OCI-LY1 (cell line): ENCODE measurements around the gene KPRP.

Experiments used
- H2AFZ ChIP-seq: fragments of 200-600 bp; sonication (generic), shearing (Covaris generic); 2 replicates; pipeline ENCODE4 v1.6.0; 2014; ENCODE audit warnings: antibody characterized with exemption, mild to moderate bottlenecking, low read length
- H3F3A ChIP-seq: fragments of 200-600 bp; sonication (generic), shearing (Covaris generic); 2 replicates; pipeline ENCODE4 v1.6.0; 2014; ENCODE audit warnings: mild to moderate bottlenecking, antibody characterized with exemption, low read length, moderate library complexity; ENCODE audit not compliant: insufficient read depth
- H3K27ac ChIP-seq: fragments of 200-600 bp; sonication (generic); 2 replicates; pipeline ENCODE4 v1.5.1; 2014; ENCODE audit warnings: low read length, mixed run types, mild to moderate bottlenecking, low read depth; ENCODE audit not compliant: poor library complexity, severe bottlenecking
- H3K27me3 ChIP-seq: fragments of 200-600 bp; sonication (generic); 2 replicates; pipeline ENCODE4 v1.6.0; 2014; ENCODE audit warnings: antibody characterized with exemption, mild to moderate bottlenecking, low read length, moderate library complexity; ENCODE audit not compliant: insufficient read depth
- H3K36me3 ChIP-seq: fragments of 200-600 bp; sonication (generic); 2 replicates; pipeline ENCODE4 v1.6.1; 2014; ENCODE audit warnings: mild to moderate bottlenecking, antibody characterized with exemption, low read length, moderate library complexity, mixed read lengths; ENCODE audit not compliant: insufficient read depth
- H3K4me1 ChIP-seq: fragments of 200-600 bp; sonication (generic); 2 replicates; pipeline ENCODE4 v1.5.1; 2014; ENCODE audit warnings: mild to moderate bottlenecking, low read length, moderate library complexity; ENCODE audit not compliant: insufficient read depth, severe bottlenecking
- H3K4me2 ChIP-seq: fragments of 200-600 bp; sonication (generic), shearing (Covaris generic); 2 replicates; pipeline ENCODE4 v1.6.1; 2014; ENCODE audit warnings: low read length
- H3K4me3 ChIP-seq: fragments of 200-600 bp; sonication (generic); 2 replicates; pipeline ENCODE4 v1.5.1; 2014; ENCODE audit warnings: low read length, low read depth, mild to moderate bottlenecking, mixed read lengths; ENCODE audit not compliant: poor library complexity, severe bottlenecking
- H3K79me2 ChIP-seq: fragments of 200-600 bp; shearing (Covaris generic); 2 replicates; pipeline ENCODE4 v1.6.1; 2016; ENCODE audit warnings: mixed run types, low read length, mixed read lengths; ENCODE audit not compliant: insufficient read depth
- H3K9ac ChIP-seq: fragments of 200-600 bp; sonication (generic), shearing (Covaris generic); 2 replicates; pipeline ENCODE4 v1.6.1; 2014; ENCODE audit warnings: mild to moderate bottlenecking, low read length, mixed read lengths
- H3K9me2 ChIP-seq: fragments of 200-600 bp; sonication (generic), shearing (Covaris generic); 2 replicates; pipeline ENCODE4 v1.6.1; 2014; ENCODE audit warnings: low read depth, mild to moderate bottlenecking, low read length, mixed read lengths
- H3K9me3 ChIP-seq: fragments of 200-600 bp; shearing (Covaris generic); 2 replicates; pipeline ENCODE4 v1.6.1; 2014; ENCODE audit warnings: low read length, mixed read lengths
- H4K20me1 ChIP-seq: fragments of 200-600 bp; sonication (generic), shearing (Covaris generic); 2 replicates; pipeline ENCODE4 v1.6.0; 2016; ENCODE audit warnings: mild to moderate bottlenecking, low read length; ENCODE audit not compliant: insufficient read depth
- CTCF ChIP-seq: fragments of 200-600 bp; sonication (generic), shearing (Covaris generic); IDR thresholded peaks from 2 replicates; pipeline ENCODE4 v1.5.1; 2017; ENCODE audit warnings: mild to moderate bottlenecking, antibody characterized with exemption, low read length, moderate library complexity, mixed read lengths
- EZH2 ChIP-seq: fragments of 200-600 bp; sonication (generic), shearing (Covaris generic); IDR thresholded peaks from 2 replicates; pipeline ENCODE4 v1.8.0; 2017; ENCODE audit warnings: borderline replicate concordance, mixed run types, mild to moderate bottlenecking, antibody characterized with exemption, low read length, moderate library complexity, mixed read lengths

KPRP gene

GRCh38 chr1:152811050-152811449, 53.2 kb downstream of the KPRP start:
- H3K36me3 ChIP-seq: no peaks in the 10 kb centered on the region
- no peaks in the 10 kb centered on the region for H3K27me3 ChIP-seq
- no peak overlapping the region for H3K4me3 ChIP-seq
- no peaks in the 10 kb centered on the region for H3K4me1 ChIP-seq
- H2AFZ ChIP-seq: no peak overlapping the region
- H3K27ac ChIP-seq: no peak overlapping the region
- no peak for TF ChIP-seq EZH2
- TF ChIP-seq CTCF: no peak
- H3F3A ChIP-seq: no peaks in the 10 kb centered on the region
- no peaks in the 10 kb centered on the region for H3K9me3 ChIP-seq
- H4K20me1 ChIP-seq: no peaks in the 10 kb centered on the region
- H3K9ac ChIP-seq: no peak overlapping the region
- H3K79me2 ChIP-seq: no peaks in the 10 kb centered on the region
- H3K9me2 ChIP-seq: no peaks in the 10 kb centered on the region
- H3K4me2 ChIP-seq: no peak overlapping the region
